GM12865 (cell line): ENCODE results near the gene MZB1.

Experiments used
- DNase-seq: peaks from one replicate; pipeline ENCODE4 v3.0.0; 2010; ENCODE audit warnings: low read depth
- H3K4me3 ChIP-seq: 2 replicates; pipeline ENCODE4 v1.5.1; 2011; ENCODE audit warnings: mild to moderate bottlenecking, low read depth, low read length, control low read depth
- TF ChIP-seq, protein P1 (sequence below): IDR thresholded peaks from 2 replicates; pipeline ENCODE4 v1.5.1; 2011; ENCODE audit warnings: low read length, control low read depth, low read depth, inconsistent platforms; ENCODE audit not compliant: insufficient read depth; ENCODE audit errors: missing control alignments

MZB1 gene

DNA sequence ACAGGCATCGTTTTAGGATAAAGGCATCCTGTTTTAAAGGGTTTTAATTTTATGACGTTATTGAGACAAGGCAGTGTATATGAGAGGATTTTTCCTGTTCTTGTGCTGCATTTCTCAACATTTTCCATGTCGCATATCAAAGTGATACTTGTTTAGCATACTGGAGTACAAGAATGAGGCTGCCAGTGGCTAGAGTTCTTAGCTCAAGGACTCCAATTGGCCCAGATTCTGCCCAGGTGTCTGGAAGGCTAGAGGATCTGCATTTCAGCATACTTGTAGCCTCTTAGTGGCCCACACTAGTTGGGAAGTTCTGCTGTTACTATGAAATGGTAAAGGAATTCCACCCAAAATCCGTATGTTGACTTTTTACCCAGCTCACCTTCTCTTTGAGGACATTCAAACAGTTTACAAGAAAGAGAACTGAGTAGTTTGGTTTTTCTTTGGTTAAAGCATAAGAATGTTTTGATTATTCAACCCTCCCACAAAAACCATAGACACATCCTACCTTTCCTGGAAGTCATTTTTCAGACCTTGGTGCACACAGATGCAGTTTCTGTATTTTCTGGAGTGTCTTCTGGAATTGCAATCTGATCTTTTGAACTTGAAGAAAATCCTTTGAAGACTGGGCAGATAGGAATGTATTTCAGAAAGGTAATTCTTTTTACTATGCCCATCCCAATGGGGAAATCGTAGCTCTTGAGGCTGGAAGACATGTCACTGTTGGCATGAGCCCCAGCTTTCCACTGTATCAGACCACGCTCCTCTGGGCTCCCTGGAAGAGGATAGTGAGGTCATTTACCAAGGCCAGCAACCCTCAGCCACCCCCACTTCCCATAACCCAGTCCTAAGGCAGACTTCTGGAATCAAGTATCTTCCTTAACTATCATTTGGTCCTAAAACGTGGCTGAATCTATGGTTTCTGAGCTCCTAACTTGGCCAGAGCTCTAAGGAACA is 18.0 kb downstream of the MZB1 start:
- no peak overlapping the region for H3K4me3 ChIP-seq
- TF ChIP-seq, protein P1, sequence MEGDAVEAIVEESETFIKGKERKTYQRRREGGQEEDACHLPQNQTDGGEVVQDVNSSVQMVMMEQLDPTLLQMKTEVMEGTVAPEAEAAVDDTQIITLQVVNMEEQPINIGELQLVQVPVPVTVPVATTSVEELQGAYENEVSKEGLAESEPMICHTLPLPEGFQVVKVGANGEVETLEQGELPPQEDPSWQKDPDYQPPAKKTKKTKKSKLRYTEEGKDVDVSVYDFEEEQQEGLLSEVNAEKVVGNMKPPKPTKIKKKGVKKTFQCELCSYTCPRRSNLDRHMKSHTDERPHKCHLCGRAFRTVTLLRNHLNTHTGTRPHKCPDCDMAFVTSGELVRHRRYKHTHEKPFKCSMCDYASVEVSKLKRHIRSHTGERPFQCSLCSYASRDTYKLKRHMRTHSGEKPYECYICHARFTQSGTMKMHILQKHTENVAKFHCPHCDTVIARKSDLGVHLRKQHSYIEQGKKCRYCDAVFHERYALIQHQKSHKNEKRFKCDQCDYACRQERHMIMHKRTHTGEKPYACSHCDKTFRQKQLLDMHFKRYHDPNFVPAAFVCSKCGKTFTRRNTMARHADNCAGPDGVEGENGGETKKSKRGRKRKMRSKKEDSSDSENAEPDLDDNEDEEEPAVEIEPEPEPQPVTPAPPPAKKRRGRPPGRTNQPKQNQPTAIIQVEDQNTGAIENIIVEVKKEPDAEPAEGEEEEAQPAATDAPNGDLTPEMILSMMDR, result no peak
- no peak for DNase-seq

DNA sequence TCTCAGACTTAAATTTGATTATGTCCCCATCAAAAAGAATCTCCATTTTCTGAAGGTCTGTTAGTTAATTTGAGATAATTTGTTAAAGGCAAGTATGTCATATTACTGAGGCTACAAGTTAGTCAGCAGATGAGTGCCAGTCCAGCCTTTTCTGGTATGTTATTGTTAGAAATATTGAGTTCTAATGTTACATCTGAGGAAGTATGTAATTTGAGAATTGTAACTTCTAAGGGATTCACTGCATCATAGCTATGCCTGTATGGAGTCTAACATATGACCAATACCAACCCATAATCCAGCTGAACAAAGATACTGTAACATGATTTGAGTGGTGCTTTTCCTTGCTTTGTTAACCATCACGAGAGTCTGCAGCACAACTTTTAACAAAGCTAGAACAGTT is 20.5 kb downstream of the MZB1 start:
- TF ChIP-seq, protein P1, result no peak
- DNase-seq, result no peak
- H3K4me3 ChIP-seq, result no peak overlapping the region

DNA sequence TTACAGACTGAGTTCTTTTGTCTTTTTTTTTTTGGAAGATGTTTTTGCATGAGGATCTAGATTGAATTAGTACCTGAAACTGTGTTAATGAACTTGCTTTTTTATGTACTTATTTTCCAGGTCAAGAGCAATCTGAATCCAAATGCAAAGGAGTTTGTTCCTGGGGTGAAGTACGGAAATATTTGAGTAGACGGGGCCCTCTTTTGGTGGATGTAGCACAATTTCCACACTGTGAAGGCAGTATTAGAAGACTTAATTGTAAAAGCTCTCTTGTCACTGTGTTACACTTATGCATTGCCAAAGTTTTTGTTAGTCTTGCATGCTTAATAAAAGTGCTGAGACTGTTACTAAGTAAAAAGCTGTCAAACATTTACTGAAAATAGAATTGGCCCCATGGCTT is 21.1 kb downstream of the MZB1 start:
- TF ChIP-seq, protein P1, result peak; percentile 2
- no peak overlapping the region for H3K4me3 ChIP-seq
- DNase-seq, result no peak

DNA sequence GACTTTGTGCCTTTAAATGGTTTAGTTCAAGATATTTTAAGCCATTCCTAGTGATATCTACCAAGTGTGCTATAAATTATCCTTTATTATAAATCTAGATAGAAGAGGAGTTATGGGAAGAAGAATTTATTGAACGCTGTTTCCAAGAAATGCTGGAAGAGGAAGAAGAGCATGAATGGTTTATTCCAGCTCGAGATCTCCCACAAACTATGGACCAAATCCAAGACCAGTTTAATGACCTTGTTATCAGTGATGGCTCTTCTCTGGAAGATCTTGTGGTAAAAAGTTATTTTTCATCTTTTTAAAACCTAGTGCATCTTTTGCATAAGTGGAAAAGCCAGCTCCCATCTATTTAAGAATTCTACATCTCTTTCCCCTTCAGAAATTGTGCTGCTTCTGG is 25.2 kb downstream of the MZB1 start:
- no peak overlapping the region for H3K4me3 ChIP-seq
- no peak for DNase-seq
- TF ChIP-seq, protein P1, result no peak

DNA sequence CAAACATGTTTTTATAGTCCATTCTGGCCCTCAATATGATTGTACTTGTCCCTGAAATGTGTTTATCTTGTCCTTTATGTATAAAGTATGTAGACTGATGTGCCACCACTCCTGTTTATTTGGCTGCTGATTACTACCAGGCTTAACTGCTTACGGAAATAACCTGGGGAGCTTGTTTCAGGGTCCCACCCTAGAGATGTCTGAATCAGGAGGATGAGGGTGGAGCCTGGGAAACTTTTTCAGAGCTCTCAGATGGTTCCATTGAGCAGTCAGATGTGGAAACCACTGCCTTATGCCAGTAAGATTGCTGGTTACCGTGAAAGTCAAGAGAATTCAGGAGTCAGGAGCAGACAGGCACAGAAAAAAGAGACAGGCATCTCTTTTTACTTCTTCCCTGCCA is 25.8 kb downstream of the MZB1 start:
- no peak overlapping the region for H3K4me3 ChIP-seq
- DNase-seq, result peak; percentile 32
- TF ChIP-seq, protein P1, result no peak

DNA sequence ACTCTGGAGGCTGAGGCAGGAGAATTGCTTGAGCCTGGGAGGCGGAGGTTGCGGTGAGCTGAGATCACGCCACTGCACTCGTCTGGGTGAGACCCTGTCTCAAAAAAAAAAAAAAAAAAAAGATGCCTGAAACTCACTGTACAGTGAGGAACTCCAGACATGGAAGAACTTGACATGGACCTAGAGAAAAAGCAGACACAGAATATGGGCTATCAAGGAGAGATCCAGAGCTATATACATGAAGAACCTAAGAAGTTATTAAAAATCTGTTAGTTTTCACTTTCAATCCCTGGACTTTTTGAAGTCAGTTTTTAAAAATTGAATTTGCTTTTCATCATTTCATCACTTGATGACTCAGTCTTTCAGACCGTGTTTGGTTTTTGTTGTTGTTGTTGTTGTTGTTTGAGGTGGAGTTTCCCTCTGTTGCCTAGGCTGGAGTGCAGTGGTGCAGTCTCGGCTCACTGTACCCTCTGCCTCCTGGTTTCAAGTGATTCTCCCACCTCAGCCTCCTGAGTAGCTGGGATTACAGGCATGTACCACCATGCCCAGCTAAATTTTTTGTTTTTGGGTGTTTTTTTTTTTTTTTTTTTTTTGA is 27.8 kb downstream of the MZB1 start:
- H3K4me3 ChIP-seq, result no peak overlapping the region
- TF ChIP-seq, protein P1, result no peak
- no peak for DNase-seq
